Measurements from ENCODE around the gene C1QTNF7.

The C1QTNF7 gene

DNA sequence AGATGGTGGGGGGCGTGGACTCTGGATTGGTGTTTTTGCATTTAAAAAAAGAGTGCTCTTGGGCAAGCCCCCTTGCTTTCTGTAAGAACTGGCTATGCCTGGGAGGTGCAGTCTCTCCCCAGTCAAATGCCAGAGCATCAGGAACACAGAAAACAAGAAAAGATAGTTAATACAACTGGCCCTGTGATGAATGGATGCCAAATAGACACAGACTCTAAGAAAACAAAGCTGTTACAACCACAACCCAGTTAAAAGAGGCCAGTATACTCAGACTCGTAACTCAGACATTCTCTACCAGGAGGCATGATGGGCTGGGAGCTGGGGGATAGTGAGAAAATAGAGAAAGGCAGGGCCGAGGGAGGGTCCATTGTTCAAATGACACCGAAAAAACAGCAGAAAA lies 32.5 kb upstream of the C1QTNF7 start:
- POLR2A ChIA-PET, result no interaction called here
- Histone ChIP-seq H3K9me3 (ENCODE audit: control insufficient read depth, insufficient read depth, low read depth, low read length) (no peaks in the 10 kb centered on the region), H3K4me3 (ENCODE audit: low read depth, low read length) (no peak overlapping the region), H3K36me3 (ENCODE audit: control insufficient read depth in 2 of 2, insufficient read depth in 1 of 2, low read length in 2 of 2) (no peaks in the 10 kb centered on the region), H3K4me1 (ENCODE audit: control insufficient read depth, insufficient read depth, low read length) (no peaks in the 10 kb centered on the region), H3K27ac (ENCODE audit: extremely low read depth, low read depth, low read length) (no peak overlapping the region)
- TF ChIP-seq HOXC10 (CRISPR knock-in tag; IDR thresholded peaks at IDR 0.05) (no peak), ZNF248 (tag by site-specific recombination; IDR thresholded peaks at IDR 0.05) (no peak), ZNF423 (tag by site-specific recombination; IDR thresholded peaks at IDR 0.05) (no peak), ZIC2 (tag by site-specific recombination; IDR thresholded peaks at IDR 0.05) (no peak), SALL2 (tag by site-specific recombination; IDR thresholded peaks at IDR 0.05; ENCODE audit: borderline replicate concordance) (no peak), ZNF621 (tag by site-specific recombination; IDR thresholded peaks at IDR 0.05) (no peak), GLIS2 (tag by site-specific recombination; IDR thresholded peaks at IDR 0.05) (no peak), ZNF24 (tag by site-specific recombination; IDR thresholded peaks at IDR 0.05) (no peak), ZFP69B (tag by site-specific recombination; IDR thresholded peaks at IDR 0.05) (no peak), KLF1 (tag by site-specific recombination; IDR thresholded peaks at IDR 0.05) (no peak), ZNF404 (tag by site-specific recombination; IDR thresholded peaks at IDR 0.05) (no peak), ZFP3 (tag by site-specific recombination; IDR thresholded peaks at IDR 0.05; ENCODE audit: low read depth) (no peak)
- TF ChIP-seq, protein P1, sequence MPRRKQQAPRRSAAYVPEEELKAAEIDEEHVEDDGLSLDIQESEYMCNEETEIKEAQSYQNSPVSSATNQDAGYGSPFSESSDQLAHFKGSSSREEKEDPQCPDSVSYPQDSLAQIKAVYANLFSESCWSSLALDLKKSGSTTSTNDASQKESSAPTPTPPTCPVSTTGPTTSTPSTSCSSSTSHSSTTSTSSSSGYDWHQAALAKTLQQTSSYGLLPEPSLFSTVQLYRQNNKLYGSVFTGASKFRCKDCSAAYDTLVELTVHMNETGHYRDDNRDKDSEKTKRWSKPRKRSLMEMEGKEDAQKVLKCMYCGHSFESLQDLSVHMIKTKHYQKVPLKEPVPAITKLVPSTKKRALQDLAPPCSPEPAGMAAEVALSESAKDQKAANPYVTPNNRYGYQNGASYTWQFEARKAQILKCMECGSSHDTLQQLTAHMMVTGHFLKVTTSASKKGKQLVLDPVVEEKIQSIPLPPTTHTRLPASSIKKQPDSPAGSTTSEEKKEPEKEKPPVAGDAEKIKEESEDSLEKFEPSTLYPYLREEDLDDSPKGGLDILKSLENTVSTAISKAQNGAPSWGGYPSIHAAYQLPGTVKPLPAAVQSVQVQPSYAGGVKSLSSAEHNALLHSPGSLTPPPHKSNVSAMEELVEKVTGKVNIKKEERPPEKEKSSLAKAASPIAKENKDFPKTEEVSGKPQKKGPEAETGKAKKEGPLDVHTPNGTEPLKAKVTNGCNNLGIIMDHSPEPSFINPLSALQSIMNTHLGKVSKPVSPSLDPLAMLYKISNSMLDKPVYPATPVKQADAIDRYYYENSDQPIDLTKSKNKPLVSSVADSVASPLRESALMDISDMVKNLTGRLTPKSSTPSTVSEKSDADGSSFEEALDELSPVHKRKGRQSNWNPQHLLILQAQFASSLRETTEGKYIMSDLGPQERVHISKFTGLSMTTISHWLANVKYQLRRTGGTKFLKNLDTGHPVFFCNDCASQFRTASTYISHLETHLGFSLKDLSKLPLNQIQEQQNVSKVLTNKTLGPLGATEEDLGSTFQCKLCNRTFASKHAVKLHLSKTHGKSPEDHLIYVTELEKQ (tag by site-specific recombination; IDR thresholded peaks at IDR 0.05; ENCODE audit: borderline replicate concordance), result no peak
- CTCF ChIA-PET, result interaction anchor here (0.6 to 3.7 kb wide), 7 partner anchors 11 to 75 kb away, joined by 3 to 27 read pairs (median 5); no protein-coding TSS in a partner anchor

DNA sequence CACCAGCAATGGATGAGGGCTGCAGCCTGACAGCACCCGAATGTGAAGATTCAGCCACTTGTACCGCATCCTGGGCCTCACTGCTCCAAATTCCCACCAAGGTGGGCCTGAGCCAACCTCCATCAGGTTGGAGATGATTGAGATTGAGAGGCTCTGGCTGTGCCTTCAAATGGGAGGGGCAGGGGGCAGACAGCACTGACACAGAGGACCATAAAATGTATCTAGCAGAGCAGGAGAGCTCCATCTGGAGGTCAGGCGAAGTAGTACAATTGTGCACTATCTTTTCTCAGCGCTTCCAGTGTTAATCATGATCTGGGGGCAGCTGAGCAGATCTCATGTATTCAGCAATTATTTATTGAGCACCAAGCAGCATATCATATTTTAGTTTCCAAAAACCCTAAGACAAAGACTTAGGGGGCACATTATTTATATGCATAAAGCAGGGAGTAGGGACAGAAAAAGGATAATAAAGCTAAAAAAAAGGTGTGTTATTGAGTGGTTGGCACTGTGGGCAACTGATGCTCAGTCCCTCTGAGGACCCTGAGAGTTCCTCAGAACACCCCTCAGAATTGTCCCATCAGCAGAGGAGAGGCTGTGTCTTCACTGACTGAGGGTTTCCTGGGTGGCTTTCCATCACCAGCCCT lies 31.6 kb upstream of the C1QTNF7 start:
- Histone ChIP-seq H3K27ac (ENCODE audit: extremely low read depth, low read depth, low read length) (no peak overlapping the region), H3K4me3 (ENCODE audit: low read depth, low read length) (no peak overlapping the region), H3K4me1 (ENCODE audit: control insufficient read depth, insufficient read depth, low read length) (no peaks in the 10 kb centered on the region), H3K9me3 (ENCODE audit: control insufficient read depth, insufficient read depth, low read depth, low read length) (no peaks in the 10 kb centered on the region), H3K36me3 (ENCODE audit: control insufficient read depth in 2 of 2, insufficient read depth in 1 of 2, low read length in 2 of 2) (no peaks in the 10 kb centered on the region)
- ChIA-PET CTCF (interaction anchor here (0.6 to 3.7 kb wide), 16 partner anchors 10 to 193 kb away, joined by 3 to 27 read pairs (median 5); no protein-coding TSS in a partner anchor), POLR2A (no interaction called here)
- TF ChIP-seq ZNF112 (tag by site-specific recombination; IDR thresholded peaks at IDR 0.05), result no peak
- TF ChIP-seq, protein P2, sequence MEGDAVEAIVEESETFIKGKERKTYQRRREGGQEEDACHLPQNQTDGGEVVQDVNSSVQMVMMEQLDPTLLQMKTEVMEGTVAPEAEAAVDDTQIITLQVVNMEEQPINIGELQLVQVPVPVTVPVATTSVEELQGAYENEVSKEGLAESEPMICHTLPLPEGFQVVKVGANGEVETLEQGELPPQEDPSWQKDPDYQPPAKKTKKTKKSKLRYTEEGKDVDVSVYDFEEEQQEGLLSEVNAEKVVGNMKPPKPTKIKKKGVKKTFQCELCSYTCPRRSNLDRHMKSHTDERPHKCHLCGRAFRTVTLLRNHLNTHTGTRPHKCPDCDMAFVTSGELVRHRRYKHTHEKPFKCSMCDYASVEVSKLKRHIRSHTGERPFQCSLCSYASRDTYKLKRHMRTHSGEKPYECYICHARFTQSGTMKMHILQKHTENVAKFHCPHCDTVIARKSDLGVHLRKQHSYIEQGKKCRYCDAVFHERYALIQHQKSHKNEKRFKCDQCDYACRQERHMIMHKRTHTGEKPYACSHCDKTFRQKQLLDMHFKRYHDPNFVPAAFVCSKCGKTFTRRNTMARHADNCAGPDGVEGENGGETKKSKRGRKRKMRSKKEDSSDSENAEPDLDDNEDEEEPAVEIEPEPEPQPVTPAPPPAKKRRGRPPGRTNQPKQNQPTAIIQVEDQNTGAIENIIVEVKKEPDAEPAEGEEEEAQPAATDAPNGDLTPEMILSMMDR (tag by site-specific recombination; IDR thresholded peaks at IDR 0.05), result 0 out of 2 replicates have a peak, but pooled peaks have one; percentile 36
- peak; percentile 33; the same call in 1 of the 2 replicates for TF ChIP-seq ZNF654 (tag by site-specific recombination; IDR thresholded peaks at IDR 0.05; ENCODE audit: low read depth)

DNA sequence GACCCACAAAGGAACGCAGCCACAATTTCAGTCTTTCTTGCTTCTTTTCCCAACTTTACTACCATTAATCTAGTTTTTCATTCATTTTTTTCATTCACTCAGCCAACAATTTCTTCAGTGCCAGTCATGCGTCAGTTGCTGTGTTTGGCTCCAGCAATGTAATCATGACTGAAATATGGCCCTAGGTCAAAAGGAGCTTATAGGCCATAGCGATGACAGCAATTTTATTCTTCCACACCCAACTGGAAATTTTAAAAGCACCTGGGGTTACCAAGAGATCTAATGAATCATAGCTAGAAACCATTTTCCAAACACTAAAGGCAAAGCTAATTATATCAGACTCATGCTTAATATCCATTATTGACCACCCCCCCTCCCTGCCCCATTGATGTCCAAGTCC lies 29.8 kb upstream of the C1QTNF7 start:
- CTCF ChIA-PET, result interaction anchor here (0.6 to 3.7 kb wide), 6 partner anchors 8 to 1235 kb away, joined by 3 to 27 read pairs (median 4); no protein-coding TSS in a partner anchor
- POLR2A ChIA-PET, result no interaction called here
- H3K9me3 ChIP-seq (ENCODE audit: control insufficient read depth, insufficient read depth, low read depth, low read length), result no peaks in the 10 kb centered on the region
- H3K4me3 ChIP-seq (ENCODE audit: low read depth, low read length), result no peak overlapping the region
- no peak overlapping the region for H3K27ac ChIP-seq (ENCODE audit: extremely low read depth, low read depth, low read length)
- TF ChIP-seq ZNF558 (tag by site-specific recombination; IDR thresholded peaks at IDR 0.05) (no peak), SP7 (tag by site-specific recombination; IDR thresholded peaks at IDR 0.05) (no peak), ZNF423 (tag by site-specific recombination; IDR thresholded peaks at IDR 0.05) (no peak)
- TF ChIP-seq, protein P3, sequence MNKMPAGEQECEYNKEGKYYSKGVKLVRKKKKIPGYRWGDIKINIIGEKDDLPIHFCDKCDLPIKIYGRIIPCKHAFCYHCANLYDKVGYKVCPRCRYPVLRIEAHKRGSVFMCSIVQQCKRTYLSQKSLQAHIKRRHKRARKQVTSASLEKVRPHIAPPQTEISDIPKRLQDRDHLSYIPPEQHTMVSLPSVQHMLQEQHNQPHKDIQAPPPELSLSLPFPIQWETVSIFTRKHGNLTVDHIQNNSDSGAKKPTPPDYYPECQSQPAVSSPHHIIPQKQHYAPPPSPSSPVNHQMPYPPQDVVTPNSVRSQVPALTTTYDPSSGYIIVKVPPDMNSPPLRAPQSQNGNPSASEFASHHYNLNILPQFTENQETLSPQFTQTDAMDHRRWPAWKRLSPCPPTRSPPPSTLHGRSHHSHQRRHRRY (tag by site-specific recombination; IDR thresholded peaks at IDR 0.05), result no peak
- H3K4me1 ChIP-seq (ENCODE audit: control insufficient read depth, insufficient read depth, low read length), result no peaks in the 10 kb centered on the region
- H3K36me3 ChIP-seq (ENCODE audit: control insufficient read depth in 2 of 2, insufficient read depth in 1 of 2, low read length in 2 of 2), result no peaks in the 10 kb centered on the region
